NCI-H748 (cell line): ENCODE data around the gene RNU6-1.

Experiments used
- DNase-seq: peaks from one replicate; lab custom pipeline; 2025; ENCODE audit not compliant: unreplicated experiment; lab: John Stamatoyannopoulos, UW

RNU6-1 gene

GRCh38 chr15:67834581-67835296 lies 5.1 kb downstream of the RNU6-1 start:
- peak; percentile 40 for DNase-seq

GRCh38 chr15:67833710-67834511 lies 5.9 kb downstream of the RNU6-1 start:
- peak; percentile 72 for DNase-seq

GRCh38 chr15:67832897-67833709 lies 6.7 kb downstream of the RNU6-1 start:
- no peak for DNase-seq

GRCh38 chr15:67832031-67832551 lies 7.8 kb downstream of the RNU6-1 start:
- peak; percentile 39 for DNase-seq

- DNase-seq = no peak
These were observed 8.5 kb downstream of the RNU6-1 start for GRCh38 chr15:67831363-67831762.

- no peak for DNase-seq
These were observed 10.0 kb downstream of the RNU6-1 start for GRCh38 chr15:67829647-67830504.

- no peak for DNase-seq
These were observed 10.7 kb downstream of the RNU6-1 start for GRCh38 chr15:67828969-67829646.

GRCh38 chr15:67828278-67828968 lies 11.4 kb downstream of the RNU6-1 start:
- DNase-seq = no peak

GRCh38 chr15:67827562-67828277 lies 12.1 kb downstream of the RNU6-1 start:
- DNase-seq = no peak

GRCh38 chr15:67826717-67827561 lies 12.9 kb downstream of the RNU6-1 start:
- peak; percentile 52 for DNase-seq

GRCh38 chr15:67825881-67826716 lies 13.7 kb downstream of the RNU6-1 start:
- peak; percentile 70 for DNase-seq

GRCh38 chr15:67824976-67825880 lies 14.6 kb downstream of the RNU6-1 start, which contains the start of gene SKOR1:
SKOR1 (plus strand) TSS chr15:67825509; CDS start chr15:67825603, 94 bp downstream.
- DNase-seq = peak; percentile 42

- no peak for DNase-seq
These were observed 15.5 kb downstream of the RNU6-1 start for GRCh38 chr15:67824197-67824968.

GRCh38 chr15:67823314-67824196 lies 16.3 kb downstream of the RNU6-1 start:
- DNase-seq = peak; percentile 55
